ENCODE measurements around the gene RASGRP1. TPM values are rescaled to one million over a fixed set of nuclear protein-coding genes. Genes with fewer than 3 reads are reported as not detected.

RASGRP1 gene
- total RNA-seq, 1 experiment from 2014 or later, result 2.8 TPM

GRCh38 chr15:38507570-38507969, 57.0 kb downstream of the RASGRP1 start (continued):
- TF ChIP-seq ATF2 (CRISPR knock-in tag; IDR thresholded peaks at IDR 0.05; ENCODE audit: borderline replicate concordance, low read depth), result no peak

- no peak overlapping the region for H3K4me3 Mint-ChIP-seq
- no peaks in the 10 kb centered on the region for H3K36me3 Mint-ChIP-seq
- TF ChIP-seq CBFB (CRISPR knock-in tag; IDR thresholded peaks at IDR 0.05; ENCODE audit: low read depth), result no peak
- TF ChIP-seq HMGXB4 (CRISPR knock-in tag; IDR thresholded peaks at IDR 0.05), result no peak
- TF ChIP-seq ZNF138 (CRISPR knock-in tag; conservative IDR thresholded peaks at IDR 0.05), result no peak
- H3K9me3 Mint-ChIP-seq, result no peaks in the 10 kb centered on the region
- ATAC-seq (no peak), DNase-seq (ENCODE audit: low spot score) (no peak)
- ChIA-PET CTCF (interaction anchor here (0.8 to 1.9 kb wide), 2 partner anchors 57 to 183 kb away, joined by 3 to 11 read pairs; partner anchors contain the start of gene RASGRP1), POLR2A (no interaction called here)
- no peak overlapping the region for H3K27ac Mint-ChIP-seq
- no peaks in the 10 kb centered on the region for H3K27me3 Mint-ChIP-seq (ENCODE audit: low read depth)
- no peaks in the 10 kb centered on the region for H3K4me1 Mint-ChIP-seq
These were observed 57.6 kb downstream of the RASGRP1 start for GRCh38 chr15:38506997-38507396.

GRCh38 chr15:38504680-38505467, 59.7 kb downstream of the RASGRP1 start:
- H3K4me1 Mint-ChIP-seq, result no peaks in the 10 kb centered on the region
- H3K36me3 Mint-ChIP-seq, result peaks cover 2% of the 10 kb centered on the region
- ATAC-seq (no peak), DNase-seq (ENCODE audit: low spot score) (no peak)
- ChIA-PET POLR2A (no interaction called here), CTCF (interaction anchor here (1.4 to 1.9 kb wide), 2 partner anchors 59 kb away, joined by 6 to 11 read pairs; partner anchors contain the start of gene RASGRP1)
- no peaks in the 10 kb centered on the region for H3K27me3 Mint-ChIP-seq (ENCODE audit: low read depth)
- H3K4me3 Mint-ChIP-seq, result no peak overlapping the region
- no peak overlapping the region for H3K27ac Mint-ChIP-seq
- H3K9me3 Mint-ChIP-seq, result no peaks in the 10 kb centered on the region
- TF ChIP-seq PREB (CRISPR knock-in tag; IDR thresholded peaks at IDR 0.05; ENCODE audit: borderline replicate concordance) (no peak), GTF2I (CRISPR knock-in tag; conservative IDR thresholded peaks at IDR 0.05) (no peak), ZBTB21 (CRISPR knock-in tag; IDR thresholded peaks at IDR 0.05; ENCODE audit: borderline replicate concordance) (no peak), CBFB (CRISPR knock-in tag; IDR thresholded peaks at IDR 0.05; ENCODE audit: low read depth) (no peak), E2F5 (CRISPR knock-in tag; IDR thresholded peaks at IDR 0.05) (no peak), ZNF281 (CRISPR knock-in tag; IDR thresholded peaks at IDR 0.05) (no peak), ZNF138 (CRISPR knock-in tag; conservative IDR thresholded peaks at IDR 0.05) (no peak), ZNF671 (CRISPR knock-in tag; IDR thresholded peaks at IDR 0.05) (no peak), ATF2 (CRISPR knock-in tag; IDR thresholded peaks at IDR 0.05; ENCODE audit: borderline replicate concordance, low read depth) (no peak), AR (CRISPR knock-in tag; IDR thresholded peaks at IDR 0.05) (no peak), MXD4 (CRISPR knock-in tag; IDR thresholded peaks at IDR 0.05; ENCODE audit: borderline replicate concordance) (no peak), ATF1 (CRISPR knock-in tag; IDR thresholded peaks at IDR 0.05) (no peak), ZNF416 (CRISPR knock-in tag; IDR thresholded peaks at IDR 0.05) (no peak), ATF3 (CRISPR knock-in tag; conservative IDR thresholded peaks at IDR 0.05) (no peak), ZNF263 (CRISPR knock-in tag; IDR thresholded peaks at IDR 0.05; ENCODE audit: low read depth) (no peak), FOXP1 (CRISPR knock-in tag; IDR thresholded peaks at IDR 0.05; ENCODE audit: borderline replicate concordance) (no peak), JUN (CRISPR knock-in tag; IDR thresholded peaks at IDR 0.05) (no peak)
